KMS-11 (cell line): ENCODE results near the gene KCTD8.

ENCODE experiments used
- H2AFZ ChIP-seq: fragments of 200-600 bp; sonication (generic); 2 replicates; pipeline ENCODE4 v1.6.1; 2016; ENCODE audit warnings: antibody characterized with exemption, mixed run types, low read depth
- H3K27ac ChIP-seq: fragments of 200-600 bp; sonication (generic); 2 replicates; pipeline ENCODE4 v1.6.1; 2016; ENCODE audit warnings: mild to moderate bottlenecking, mixed run types
- H3K27me3 ChIP-seq: fragments of 200-600 bp; sonication (generic); 2 replicates; pipeline ENCODE4 v1.6.1; 2017; ENCODE audit warnings: mild to moderate bottlenecking, low read depth, mixed run types, moderate library complexity; ENCODE audit not compliant: insufficient read depth
- H3K36me3 ChIP-seq: fragments of 200-600 bp; sonication (generic); 2 replicates; pipeline ENCODE4 v1.6.1; 2017; ENCODE audit warnings: mild to moderate bottlenecking, mixed run types; ENCODE audit not compliant: insufficient read depth
- H3K4me1 ChIP-seq: fragments of 200-600 bp; sonication (generic); 2 replicates; pipeline ENCODE4 v1.6.1; 2016; ENCODE audit warnings: mild to moderate bottlenecking, low read depth, mixed run types; ENCODE audit not compliant: poor library complexity, severe bottlenecking
- H3K4me2 ChIP-seq: fragments of 200-600 bp; sonication (generic); 2 replicates; pipeline ENCODE4 v1.7.0; 2016; ENCODE audit warnings: mild to moderate bottlenecking, mixed run types
- H3K4me3 ChIP-seq: fragments of 200-600 bp; sonication (generic); IDR thresholded peaks from 2 replicates; pipeline ENCODE4 v1.6.1; 2017; ENCODE audit warnings: low read depth, low read length, mixed read lengths; ENCODE audit not compliant: insufficient read depth
- H3K79me2 ChIP-seq: fragments of 200-600 bp; sonication (generic); 2 replicates; pipeline ENCODE4 v1.6.1; 2016; ENCODE audit warnings: low read depth, mixed run types; ENCODE audit not compliant: insufficient read depth
- H3K9ac ChIP-seq: fragments of 200-600 bp; sonication (generic); 2 replicates; pipeline ENCODE4 v1.6.1; 2016; ENCODE audit warnings: mild to moderate bottlenecking, mixed run types
- H4K20me1 ChIP-seq: fragments of 200-600 bp; sonication (generic); 2 replicates; pipeline ENCODE4 v1.6.1; 2016; ENCODE audit warnings: mild to moderate bottlenecking, mixed run types; ENCODE audit not compliant: insufficient read depth
- TF ChIP-seq, protein P1 (sequence below): fragments of 200-600 bp; sonication (generic); conservative IDR thresholded peaks from 2 replicates; pipeline ENCODE4 v1.6.1; 2017; ENCODE audit warnings: low read depth, mild to moderate bottlenecking, antibody characterized with exemption, low read length, moderate library complexity, mixed read lengths

Gene KCTD8

DNA sequence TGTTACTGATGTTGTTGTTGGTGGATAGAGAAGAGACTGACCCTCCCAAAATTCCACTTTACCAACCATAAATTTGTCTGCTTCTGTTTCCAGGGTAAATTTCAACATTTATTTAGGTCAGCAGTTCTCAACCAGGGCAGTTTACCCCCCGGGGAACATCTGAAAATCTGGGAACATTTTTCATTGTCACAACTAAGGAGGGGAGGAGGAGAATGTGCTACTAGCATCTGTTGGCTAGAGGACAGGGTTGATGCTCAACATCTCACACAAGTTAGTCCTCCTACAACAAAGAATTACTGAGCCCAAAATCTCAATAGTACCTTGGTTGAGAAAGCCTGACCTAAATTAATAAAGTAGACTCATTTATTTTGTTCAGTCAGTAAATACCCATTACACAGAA lies 25.7 kb downstream of the KCTD8 start:
- no peak overlapping the region for H3K4me2 ChIP-seq
- no peaks in the 10 kb centered on the region for H4K20me1 ChIP-seq
- H3K4me1 ChIP-seq = peaks cover 9% of the 10 kb centered on the region
- no peak overlapping the region for H2AFZ ChIP-seq
- TF ChIP-seq, protein P1, sequence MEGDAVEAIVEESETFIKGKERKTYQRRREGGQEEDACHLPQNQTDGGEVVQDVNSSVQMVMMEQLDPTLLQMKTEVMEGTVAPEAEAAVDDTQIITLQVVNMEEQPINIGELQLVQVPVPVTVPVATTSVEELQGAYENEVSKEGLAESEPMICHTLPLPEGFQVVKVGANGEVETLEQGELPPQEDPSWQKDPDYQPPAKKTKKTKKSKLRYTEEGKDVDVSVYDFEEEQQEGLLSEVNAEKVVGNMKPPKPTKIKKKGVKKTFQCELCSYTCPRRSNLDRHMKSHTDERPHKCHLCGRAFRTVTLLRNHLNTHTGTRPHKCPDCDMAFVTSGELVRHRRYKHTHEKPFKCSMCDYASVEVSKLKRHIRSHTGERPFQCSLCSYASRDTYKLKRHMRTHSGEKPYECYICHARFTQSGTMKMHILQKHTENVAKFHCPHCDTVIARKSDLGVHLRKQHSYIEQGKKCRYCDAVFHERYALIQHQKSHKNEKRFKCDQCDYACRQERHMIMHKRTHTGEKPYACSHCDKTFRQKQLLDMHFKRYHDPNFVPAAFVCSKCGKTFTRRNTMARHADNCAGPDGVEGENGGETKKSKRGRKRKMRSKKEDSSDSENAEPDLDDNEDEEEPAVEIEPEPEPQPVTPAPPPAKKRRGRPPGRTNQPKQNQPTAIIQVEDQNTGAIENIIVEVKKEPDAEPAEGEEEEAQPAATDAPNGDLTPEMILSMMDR = no peak
- H3K9ac ChIP-seq = no peak overlapping the region
- peaks cover 10% of the 10 kb centered on the region; the same call in 1 of the 2 replicates for H3K79me2 ChIP-seq
- H3K36me3 ChIP-seq = no peaks in the 10 kb centered on the region
- H3K27me3 ChIP-seq = no peaks in the 10 kb centered on the region
- no peak overlapping the region for H3K4me3 ChIP-seq
- H3K27ac ChIP-seq = no peak overlapping the region

DNA sequence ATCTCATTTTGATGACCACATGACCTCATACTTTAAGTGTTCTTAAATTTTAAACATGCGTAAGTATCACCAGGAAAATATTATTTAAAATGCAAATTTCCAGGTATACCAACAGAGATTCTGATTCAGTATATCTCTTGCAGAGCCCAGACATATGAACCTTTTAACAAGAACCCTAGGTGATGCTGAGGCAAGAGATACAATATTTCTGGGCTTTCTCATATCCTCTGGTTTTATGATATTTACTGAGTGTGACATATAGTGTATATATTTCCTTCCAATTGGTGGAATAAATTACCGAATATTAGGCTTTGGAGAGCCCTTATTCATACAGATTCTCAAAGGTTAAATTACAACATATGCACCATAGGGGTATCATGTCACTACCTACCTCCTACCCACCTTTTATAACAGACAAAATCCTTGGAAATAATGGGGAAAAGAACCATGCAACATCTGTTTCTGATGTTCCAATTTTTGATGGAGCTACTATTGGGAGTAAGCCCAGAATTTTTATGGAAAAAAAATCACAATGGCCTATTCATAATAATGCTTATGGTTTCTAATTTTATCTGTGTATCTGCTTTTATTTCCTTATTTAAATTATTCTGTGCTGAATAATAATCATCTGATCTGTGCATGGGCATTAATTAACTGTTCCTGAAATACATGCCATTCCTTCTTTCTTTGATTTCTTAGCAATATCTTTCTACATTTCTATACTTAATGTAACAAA lies 27.1 kb downstream of the KCTD8 start:
- H3K36me3 ChIP-seq = no peaks in the 10 kb centered on the region
- no peak overlapping the region for H3K9ac ChIP-seq
- H3K4me1 ChIP-seq = peaks cover 4% of the 10 kb centered on the region
- no peak overlapping the region for H3K4me3 ChIP-seq
- no peak overlapping the region for H3K4me2 ChIP-seq
- no peak overlapping the region for H3K27ac ChIP-seq
- no peak overlapping the region for H2AFZ ChIP-seq
- H4K20me1 ChIP-seq = no peaks in the 10 kb centered on the region
- TF ChIP-seq, protein P1 = no peak
- H3K27me3 ChIP-seq = no peaks in the 10 kb centered on the region
- peaks cover 10% of the 10 kb centered on the region; the same call in 1 of the 2 replicates for H3K79me2 ChIP-seq

DNA sequence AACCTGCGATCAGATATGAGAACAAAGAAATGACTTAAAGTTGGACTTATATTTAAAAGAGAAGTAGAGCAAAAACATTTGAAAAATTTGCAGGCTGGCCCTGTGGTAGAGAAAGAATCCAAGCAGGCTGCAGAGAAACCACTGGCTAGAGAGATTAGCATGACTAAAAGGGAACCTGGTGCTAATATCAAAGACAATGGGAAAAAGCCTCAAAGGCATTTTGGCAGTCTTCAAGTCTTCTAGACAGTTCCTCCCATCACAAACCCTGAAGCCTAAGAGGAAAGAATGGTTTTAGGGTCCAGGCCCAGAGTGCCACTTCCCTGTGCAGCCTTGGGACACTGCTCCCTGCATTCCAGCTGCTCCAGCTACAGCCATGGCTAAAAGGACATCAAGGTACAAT lies 33.4 kb downstream of the KCTD8 start:
- Histone ChIP-seq H3K27ac (no peak overlapping the region), H3K79me2 (no peaks in the 10 kb centered on the region), H3K36me3 (no peaks in the 10 kb centered on the region), H3K4me2 (no peak overlapping the region), H3K27me3 (no peaks in the 10 kb centered on the region), H2AFZ (no peak overlapping the region), H3K4me3 (no peak overlapping the region), H3K4me1 (no peaks in the 10 kb centered on the region), H3K9ac (no peak overlapping the region), H4K20me1 (no peaks in the 10 kb centered on the region)
- TF ChIP-seq, protein P1 = no peak

DNA sequence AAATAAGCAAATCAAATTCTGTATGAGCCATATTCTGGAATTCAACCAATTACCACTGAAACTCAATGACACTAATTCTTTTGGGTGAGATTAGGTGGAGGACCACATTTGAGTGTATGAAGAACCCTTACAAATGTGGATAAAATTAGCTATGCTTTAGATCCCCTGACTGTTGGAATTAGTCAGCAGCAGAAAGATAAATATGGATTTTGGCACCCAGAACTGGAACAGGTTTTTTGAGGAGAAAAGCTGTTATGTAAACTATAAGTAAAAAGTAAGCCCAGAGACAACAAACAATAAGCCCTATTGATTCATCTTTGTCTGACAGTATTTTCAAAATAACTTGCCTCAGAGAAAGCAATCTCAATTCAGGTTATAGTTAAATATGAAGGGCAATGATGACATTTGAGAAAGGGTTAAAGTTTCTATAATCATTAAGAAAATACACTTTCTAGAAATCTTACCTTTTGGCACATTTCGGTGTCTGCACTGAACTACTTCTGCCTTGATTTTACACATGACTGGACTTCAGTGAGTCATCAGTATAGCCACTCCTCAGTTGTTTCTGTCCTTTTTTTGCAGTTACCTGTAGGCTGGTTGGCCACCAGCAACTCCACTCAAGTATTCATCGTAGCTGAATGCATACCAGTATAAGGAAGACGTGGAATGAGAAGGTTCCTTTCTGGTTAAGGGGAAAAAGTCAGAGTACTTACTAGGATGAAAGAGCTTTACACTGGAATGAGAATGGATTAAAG lies 80.0 kb downstream of the KCTD8 start:
- no peaks in the 10 kb centered on the region for H3K79me2 ChIP-seq
- no peaks in the 10 kb centered on the region for H4K20me1 ChIP-seq
- H2AFZ ChIP-seq = no peak overlapping the region
- no peaks in the 10 kb centered on the region for H3K36me3 ChIP-seq
- H3K27ac ChIP-seq = no peak overlapping the region
- no peaks in the 10 kb centered on the region for H3K27me3 ChIP-seq
- H3K4me1 ChIP-seq = no peaks in the 10 kb centered on the region
- TF ChIP-seq, protein P1 = no peak
- H3K9ac ChIP-seq = no peak overlapping the region
- H3K4me3 ChIP-seq = no peak overlapping the region
- no peak overlapping the region for H3K4me2 ChIP-seq
